Measurements from ENCODE around the gene UBAC1.
A peak's percentile ranks its signal among the peaks of the same experiment; 100 is the strongest.
"Not testable (repeated sequence)": the region's sequence is repeated elsewhere in the genome, so short reads cannot be mapped to it uniquely, and the experiment has no call there.

Gene UBAC1

GRCh38 chr9:135959814-135960213 is 1.4 kb downstream of the UBAC1 start:
- no peak for DNase-seq (ENCODE audit: low read depth)

GRCh38 chr9:135958485-135958884 is 2.7 kb downstream of the UBAC1 start:
- no peak for DNase-seq (ENCODE audit: low read depth)

DNA sequence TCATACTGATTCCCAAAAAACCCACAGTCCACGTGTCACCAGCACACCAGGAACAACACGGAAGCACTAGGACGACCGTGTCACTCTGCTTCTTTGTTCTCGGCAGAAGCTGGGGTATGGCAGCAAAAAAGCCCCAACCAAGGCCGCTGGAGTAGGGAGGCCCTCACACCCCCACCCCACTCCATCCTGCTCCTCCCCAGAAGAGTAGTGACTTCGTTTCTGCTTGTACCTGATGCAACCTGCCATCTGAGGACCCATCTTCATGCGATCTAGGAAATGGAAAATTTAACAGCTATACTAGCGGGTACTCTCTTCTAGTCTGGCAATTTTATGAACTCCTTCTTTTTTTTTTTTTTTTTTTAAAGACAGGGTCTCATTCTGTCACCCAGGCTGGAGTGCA is 3.7 kb downstream of the UBAC1 start:
- DNase-seq (ENCODE audit: low read depth), result no peak

GRCh38 chr9:135956802-135957174 is 4.4 kb downstream of the UBAC1 start:
- no peak for DNase-seq (ENCODE audit: low read depth)

DNA sequence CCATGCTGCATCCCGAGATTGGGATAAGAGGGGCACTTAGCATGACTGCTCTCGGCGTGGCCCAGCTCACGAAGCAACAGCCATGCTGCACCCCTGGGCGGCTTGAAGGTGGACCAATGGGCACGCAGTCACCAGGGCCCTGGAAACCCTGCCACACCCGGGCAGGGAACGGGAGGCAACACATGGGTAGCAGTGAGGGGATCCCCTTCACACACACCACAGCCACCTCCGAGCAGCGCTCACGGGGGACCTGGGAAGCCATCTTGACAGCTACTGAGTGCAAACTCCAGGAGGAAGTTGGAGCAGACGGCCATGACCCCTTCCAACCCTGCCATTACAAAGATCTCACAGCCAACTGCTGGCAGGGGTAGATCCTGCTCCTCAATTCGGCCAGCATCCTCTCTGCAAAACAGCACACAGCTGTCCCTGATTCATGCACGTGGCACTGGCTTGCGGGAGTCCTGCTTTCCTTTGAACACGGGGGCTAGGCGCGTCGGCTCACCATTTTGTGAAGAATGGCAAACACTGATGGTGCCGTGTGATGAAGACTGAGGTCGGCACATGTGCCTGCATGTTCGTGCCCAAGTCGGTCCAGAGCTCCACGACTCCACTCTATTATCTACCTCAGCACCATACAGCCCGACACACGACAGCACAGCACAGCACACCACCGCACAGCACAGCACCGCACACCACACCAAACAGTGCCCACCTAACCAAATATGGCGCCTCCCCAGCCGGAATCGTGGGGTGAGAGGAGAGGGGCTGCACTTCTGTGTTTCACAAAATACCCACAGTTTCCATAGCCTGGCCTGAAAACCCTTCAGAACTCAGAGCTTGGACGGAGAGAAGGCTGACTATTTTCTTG is 5.0 kb downstream of the UBAC1 start:
- DNase-seq (ENCODE audit: low read depth), result no peak

DNA sequence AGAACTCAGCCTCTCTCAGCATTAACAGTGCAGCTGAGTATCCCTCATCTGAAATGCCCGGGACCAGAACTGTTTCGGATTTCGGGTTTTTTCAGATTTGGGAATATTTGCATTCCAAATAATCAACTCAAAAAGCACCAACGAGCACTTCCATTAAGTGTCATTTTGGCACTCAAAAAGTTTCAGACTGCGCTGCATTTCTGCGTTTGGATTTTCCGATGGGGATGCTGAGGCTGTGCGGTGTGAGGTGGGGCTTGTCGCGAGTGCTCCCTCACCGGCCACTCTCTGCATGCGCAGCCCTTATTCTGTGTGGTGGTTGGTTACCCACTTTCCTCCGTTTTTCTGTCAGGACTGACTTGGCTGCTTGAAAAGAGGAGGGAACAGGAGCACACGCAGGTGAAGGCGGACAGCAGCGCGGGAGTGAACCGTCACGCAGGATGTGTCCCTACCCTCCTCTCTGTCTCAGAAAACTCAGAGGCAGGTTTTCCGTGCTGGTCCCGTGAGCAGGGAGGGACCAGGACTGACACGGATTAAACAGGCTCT is 8.4 kb downstream of the UBAC1 start:
- DNase-seq (ENCODE audit: low read depth), result no peak

DNA sequence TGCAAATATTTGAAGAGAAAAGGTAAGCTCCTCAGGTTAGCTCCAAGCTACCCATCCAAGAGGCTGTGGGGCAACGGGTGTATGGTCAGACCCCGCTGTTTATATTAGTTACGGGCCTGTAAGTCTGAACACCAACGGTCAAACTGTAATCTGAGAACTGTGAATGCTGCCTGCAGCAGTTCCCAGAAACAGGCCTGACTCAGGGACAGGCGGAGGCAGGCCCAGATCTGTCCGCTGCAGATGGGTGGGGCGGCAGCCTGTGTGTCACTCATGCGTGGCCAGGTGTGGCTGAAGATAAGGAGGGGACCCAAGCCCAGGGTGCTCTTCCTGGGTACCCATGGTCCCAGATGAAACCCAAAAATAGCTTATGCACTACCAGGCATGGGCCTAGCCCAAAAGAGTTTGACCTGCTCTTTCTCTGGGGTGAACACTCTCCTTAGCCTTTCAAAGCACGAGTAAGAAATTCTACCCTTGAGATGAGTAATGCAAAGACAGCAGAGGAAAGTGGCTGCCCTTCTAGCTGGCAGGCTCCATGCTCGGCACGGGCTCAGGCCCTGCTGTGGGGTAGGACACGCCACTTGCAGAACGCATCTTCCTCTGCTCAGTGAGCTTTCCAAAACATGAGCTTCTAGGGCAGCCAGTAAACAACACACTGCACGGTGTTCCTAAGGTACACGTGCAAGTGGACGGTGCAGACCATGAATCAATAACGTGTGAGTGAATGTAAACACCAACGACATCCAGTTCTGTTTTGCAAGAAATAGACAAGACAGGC is 9.1 kb downstream of the UBAC1 start:
- DNase-seq (ENCODE audit: low read depth), result peak; percentile 76

DNA sequence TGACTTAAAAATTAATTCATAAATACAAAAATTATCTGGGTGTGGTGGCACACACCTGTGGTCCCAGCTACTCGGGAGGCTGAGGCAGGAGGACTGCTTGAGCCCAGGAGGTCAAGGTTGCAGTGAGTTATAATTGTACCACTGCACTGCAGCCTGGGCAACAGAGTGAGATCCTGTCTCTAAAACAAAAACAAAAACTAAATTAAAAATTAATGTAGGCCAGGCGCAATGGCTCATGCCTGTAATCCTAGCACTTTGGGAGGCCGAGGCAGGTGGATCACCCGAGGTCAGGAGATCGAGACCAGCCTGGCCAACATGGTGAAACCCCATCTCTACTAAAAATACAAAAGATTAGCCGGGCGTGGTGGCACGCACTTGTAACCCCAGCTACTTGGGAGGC is 9.9 kb downstream of the UBAC1 start:
- not testable (repeated sequence) for DNase-seq (ENCODE audit: low read depth)

GRCh38 chr9:135950841-135951240 is 10.3 kb downstream of the UBAC1 start:
- DNase-seq (ENCODE audit: low read depth), result not testable (repeated sequence)

DNA sequence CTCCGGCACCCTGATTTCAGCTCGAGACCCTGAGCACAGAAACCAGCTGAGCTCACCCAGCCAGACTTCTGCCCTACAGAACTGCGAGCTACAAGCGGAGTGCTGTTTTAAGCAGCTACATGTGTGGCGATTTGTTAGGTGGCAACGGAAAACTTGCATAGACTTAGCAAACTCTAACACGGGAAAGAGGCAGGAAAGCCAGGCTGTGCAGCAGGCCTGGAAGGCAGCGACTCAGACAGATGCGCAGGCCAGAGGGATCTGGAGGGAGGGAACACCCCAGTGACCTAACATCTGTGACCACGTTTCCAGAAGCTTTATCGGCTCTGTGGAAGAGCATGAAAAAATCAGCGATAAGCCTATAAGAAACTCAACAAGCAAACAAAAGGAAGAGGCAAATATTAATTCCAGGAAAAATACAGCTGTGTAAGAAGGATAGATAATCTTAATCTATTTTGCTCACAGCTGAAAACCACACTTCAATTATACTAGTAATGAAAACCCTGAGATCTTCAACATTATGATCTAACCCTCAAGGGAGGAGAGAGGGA is 11.0 kb downstream of the UBAC1 start:
- DNase-seq (ENCODE audit: low read depth), result peak; percentile 88

DNA sequence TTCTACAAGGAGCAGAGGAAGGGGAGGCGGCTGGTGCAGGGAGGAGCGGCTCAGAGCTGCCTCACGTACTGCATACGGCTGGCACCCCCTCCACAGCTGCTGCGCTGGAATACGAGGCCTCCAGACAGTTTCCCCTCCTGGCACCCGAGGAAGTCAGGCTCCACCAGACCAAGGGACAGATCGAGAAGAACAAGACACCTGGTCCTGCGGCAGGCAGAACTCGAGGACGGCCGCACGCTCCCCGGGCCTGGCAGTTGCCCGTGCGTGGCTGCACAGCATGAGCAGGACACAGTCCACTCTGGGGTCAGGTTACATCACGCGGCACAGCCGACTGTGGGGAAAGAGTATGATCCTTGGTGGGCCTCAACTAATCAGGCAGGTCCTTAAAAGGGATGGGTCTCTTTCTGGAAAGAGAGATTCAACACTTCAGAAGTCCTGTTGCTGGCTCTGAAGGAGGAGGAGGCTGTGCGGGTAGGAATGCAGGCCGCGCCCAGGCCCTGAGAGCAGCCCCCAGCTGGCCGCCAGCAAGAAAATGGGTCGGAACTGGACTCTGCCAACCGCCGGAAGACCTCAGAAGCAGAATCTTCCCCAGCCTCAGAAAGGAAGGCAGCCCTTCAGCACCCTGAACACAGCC is 11.6 kb downstream of the UBAC1 start:
- DNase-seq (ENCODE audit: low read depth), result no peak

- DNase-seq (ENCODE audit: low read depth), result no peak
Observed at GRCh38 chr9:135948968-135949367, 12.2 kb downstream of the UBAC1 start.

GRCh38 chr9:135948446-135948845 is 12.7 kb downstream of the UBAC1 start:
- DNase-seq (ENCODE audit: low read depth), result no peak

DNA sequence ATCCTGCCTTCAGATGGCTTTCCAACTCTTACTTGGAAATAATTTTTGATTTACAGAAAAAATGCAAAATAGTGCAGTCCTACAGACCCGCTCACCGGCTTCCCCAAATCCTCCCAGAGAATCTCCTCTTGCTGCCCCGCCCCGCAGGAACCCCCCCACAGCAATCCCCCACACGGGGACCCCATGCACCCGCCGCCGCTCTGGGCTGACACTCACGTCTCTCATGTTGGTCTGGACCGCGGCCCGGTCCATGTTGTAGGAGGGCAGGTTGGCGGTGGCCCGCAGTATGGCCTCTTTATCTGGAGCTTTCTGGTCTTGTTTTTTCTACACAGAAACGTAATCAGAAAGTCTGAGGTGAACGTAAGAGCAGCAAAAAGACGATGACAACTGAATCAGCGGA is 13.6 kb downstream of the UBAC1 start:
- no peak for DNase-seq (ENCODE audit: low read depth)

DNA sequence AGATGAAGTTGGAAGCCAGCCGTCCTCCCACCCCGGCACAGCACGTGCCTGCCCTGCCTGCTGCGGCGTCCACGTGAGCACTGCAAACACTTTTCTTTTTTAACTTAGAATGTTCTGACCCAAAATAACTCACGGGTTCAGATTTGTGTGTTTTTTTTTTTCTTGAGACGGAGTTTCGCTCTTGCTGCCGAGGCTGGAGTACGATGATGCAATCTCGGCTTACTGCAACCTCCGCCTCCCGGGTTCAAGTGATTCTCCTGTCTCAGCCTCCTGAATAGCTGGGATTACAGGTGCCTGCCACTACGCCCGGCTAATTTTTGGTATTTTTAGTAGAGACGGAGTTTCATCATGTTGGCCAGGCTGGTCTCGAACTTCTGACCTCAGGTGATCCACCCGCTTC is 14.1 kb downstream of the UBAC1 start:
- not testable (repeated sequence) for DNase-seq (ENCODE audit: low read depth)

DNA sequence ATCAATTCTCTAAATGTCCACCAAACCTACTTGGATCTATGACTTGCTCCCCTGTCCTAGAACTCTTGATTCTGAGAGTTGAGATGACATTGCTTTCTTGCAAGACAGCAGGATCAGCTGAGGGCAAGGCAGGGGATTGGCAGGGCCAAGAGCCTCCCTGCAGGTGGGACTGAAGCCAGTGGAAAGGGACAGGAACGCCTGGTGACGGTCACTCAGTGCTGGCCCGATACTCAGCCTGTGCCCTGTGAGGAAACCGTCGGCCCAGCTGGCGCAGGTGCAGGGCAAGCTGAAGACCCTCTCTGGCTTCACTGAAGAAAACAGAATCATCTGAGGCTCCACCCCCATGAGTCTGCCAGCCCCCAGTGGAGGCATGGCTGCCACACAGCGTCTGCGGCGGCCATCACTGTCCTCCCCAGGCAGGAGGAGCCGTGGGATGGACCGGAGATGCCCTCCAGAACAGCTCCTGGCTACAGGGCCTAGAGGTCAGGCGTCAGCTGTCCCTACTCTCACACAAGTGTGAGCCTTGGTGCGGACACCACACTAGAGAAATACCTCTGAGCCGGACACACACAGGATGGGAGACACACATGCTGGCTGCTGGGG is 14.7 kb downstream of the UBAC1 start:
- DNase-seq (ENCODE audit: low read depth), result no peak

DNA sequence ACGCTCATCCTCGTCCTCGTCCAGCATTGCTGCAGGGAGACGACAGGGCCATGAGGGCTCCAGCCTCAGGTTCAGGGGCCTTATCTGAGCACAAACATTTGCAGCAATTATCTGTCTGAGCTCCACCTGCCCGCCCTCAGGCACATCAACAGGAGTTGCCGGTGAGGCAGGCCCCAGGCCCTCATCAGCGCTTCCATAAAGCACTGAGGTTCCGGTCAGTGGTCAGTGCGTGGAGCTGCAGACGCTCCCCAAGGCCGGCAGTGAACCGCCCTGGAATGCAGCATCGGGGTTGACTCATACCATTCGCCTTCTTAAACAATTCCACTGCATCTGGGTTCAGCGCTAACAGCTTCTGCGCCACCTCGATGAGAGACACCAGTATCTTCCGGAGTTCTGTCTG is 15.2 kb downstream of the UBAC1 start:
- DNase-seq (ENCODE audit: low read depth), result no peak

GRCh38 chr9:135944444-135945252 is 16.5 kb downstream of the UBAC1 start:
- DNase-seq (ENCODE audit: low read depth), result no peak

DNA sequence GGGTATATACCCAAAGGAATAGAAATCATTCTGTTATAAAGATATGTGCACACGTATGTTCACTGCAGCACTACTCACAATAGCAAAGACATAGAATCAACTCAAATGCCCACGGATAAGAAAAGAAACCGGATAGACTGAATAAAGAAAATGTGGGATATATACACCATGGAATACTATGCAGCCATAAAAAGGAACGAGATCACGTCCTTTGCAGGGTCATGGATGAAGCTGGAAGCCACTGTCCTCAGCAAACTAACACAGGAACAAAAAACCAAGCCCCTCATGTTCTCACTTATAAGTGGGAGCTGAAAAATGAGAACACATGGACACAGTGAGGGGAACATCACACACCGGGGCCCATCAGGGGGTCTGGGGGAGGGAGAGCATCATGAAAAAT is 17.6 kb downstream of the UBAC1 start:
- not testable (repeated sequence) for DNase-seq (ENCODE audit: low read depth)

DNA sequence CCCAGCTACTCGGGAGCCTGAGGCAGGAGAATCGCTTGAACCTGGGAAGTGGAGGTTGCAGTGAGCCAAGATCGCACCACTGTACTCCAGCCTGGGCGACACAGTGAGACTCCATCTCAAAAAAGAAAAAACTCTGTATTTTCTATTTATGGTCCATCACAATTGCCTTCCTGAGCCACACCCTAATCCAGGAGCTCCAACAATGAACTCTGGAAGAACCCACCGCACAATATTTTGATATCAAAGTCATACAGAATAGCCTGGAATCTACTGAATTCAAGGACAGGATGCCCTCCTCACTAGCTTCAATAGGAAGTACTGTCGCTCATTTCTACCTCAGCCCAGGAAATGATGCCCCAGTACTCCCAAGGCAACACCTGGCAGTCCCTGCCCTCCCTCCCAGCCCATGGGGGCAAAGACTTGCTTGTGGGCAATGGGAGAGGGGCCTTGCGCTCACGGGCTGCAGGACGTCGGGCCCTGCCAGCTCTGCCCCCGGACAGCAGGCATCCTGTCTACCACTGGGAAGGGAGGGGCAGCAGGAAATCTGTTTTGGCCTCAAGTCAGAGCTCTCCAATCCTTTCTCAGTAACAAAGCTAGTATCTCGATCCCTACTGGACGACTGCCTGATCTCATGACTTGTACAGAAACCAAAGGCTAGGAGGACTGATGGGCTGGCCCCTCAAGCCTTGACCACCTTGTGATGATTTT is 19.7 kb downstream of the UBAC1 start:
- DNase-seq (ENCODE audit: low read depth), result no peak

Data from CMK (cell line).